ENCODE data around the gene RUFY1.

Gene RUFY1

GRCh38 chr5:179620703-179621350 is 70.5 kb downstream of the RUFY1 start:
- H3K27me3 ChIP-seq (ENCODE audit: insufficient read depth, poor library complexity, severe bottlenecking), result no peaks in the 10 kb centered on the region
- peak overlapping the region; percentile 65 for H3K27ac ChIP-seq (replicated peaks)
- peak overlapping the region; percentile 59 for H3K4me3 ChIP-seq (replicated peaks; ENCODE audit: insufficient read depth, low read length)
- TF ChIP-seq, protein P1, sequence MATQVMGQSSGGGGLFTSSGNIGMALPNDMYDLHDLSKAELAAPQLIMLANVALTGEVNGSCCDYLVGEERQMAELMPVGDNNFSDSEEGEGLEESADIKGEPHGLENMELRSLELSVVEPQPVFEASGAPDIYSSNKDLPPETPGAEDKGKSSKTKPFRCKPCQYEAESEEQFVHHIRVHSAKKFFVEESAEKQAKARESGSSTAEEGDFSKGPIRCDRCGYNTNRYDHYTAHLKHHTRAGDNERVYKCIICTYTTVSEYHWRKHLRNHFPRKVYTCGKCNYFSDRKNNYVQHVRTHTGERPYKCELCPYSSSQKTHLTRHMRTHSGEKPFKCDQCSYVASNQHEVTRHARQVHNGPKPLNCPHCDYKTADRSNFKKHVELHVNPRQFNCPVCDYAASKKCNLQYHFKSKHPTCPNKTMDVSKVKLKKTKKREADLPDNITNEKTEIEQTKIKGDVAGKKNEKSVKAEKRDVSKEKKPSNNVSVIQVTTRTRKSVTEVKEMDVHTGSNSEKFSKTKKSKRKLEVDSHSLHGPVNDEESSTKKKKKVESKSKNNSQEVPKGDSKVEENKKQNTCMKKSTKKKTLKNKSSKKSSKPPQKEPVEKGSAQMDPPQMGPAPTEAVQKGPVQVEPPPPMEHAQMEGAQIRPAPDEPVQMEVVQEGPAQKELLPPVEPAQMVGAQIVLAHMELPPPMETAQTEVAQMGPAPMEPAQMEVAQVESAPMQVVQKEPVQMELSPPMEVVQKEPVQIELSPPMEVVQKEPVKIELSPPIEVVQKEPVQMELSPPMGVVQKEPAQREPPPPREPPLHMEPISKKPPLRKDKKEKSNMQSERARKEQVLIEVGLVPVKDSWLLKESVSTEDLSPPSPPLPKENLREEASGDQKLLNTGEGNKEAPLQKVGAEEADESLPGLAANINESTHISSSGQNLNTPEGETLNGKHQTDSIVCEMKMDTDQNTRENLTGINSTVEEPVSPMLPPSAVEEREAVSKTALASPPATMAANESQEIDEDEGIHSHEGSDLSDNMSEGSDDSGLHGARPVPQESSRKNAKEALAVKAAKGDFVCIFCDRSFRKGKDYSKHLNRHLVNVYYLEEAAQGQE (IDR thresholded peaks at IDR 0.05; ENCODE audit: insufficient replicate concordance, low read depth), result no peak
- no peak for TF ChIP-seq GABPA (IDR thresholded peaks at IDR 0.05; ENCODE audit: low read depth)
- no peak for TF ChIP-seq POLR2AphosphoS5 (IDR thresholded peaks at IDR 0.05; ENCODE audit: low read depth)
- TF ChIP-seq SPI1 (IDR thresholded peaks at IDR 0.05; ENCODE audit: borderline replicate concordance, low read depth), result no peak
- no peak for TF ChIP-seq CTCF (IDR thresholded peaks at IDR 0.05; ENCODE audit: insufficient read depth, low read length)
- DNase-seq (ENCODE audit: low read depth in 1 of 2, low spot score in 1 of 2), result peak in 1 of 2 experiments; percentile 39

DNA sequence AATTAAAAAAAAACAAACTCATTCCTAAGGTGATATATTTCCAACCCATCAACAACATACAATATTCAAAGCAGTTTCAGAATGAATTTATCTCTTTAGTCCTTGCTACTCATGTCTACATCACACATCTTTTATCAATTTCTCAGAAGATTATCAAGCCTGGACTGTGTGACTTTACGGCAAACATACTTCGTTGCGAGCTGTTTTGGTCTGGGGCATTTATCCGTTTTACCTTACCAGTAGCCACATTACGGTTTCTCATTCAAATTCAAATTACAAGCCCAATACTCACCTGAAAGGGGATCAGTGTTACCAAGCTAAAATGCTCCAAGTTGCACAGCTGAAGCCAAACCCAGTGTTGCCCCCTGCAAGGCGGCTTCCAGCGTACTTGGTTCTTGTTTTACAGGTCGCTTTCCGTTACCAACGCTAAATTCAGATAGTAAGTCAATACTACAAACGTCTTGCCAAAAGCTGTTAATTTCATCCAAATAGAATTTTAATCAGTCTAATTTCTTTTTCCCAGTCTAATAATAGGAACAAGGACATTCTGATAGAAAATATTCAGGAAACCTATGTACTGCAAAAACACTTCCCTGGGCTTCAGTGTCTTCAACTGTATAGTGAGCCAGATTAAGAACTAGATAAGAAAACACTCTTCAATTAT is 71.3 kb downstream of the RUFY1 start:
- peak overlapping the region; percentile 59 for H3K4me3 ChIP-seq (replicated peaks; ENCODE audit: insufficient read depth, low read length)
- DNase-seq (ENCODE audit: low read depth in 1 of 2, low spot score in 1 of 2), result peak in 1 of 2 experiments; percentile 36
- H3K27me3 ChIP-seq (ENCODE audit: insufficient read depth, poor library complexity, severe bottlenecking), result no peaks in the 10 kb centered on the region
- peak overlapping the region; percentile 65 for H3K27ac ChIP-seq (replicated peaks)
- no peak for TF ChIP-seq SPI1 (IDR thresholded peaks at IDR 0.05; ENCODE audit: borderline replicate concordance, low read depth)
- TF ChIP-seq, protein P1 (IDR thresholded peaks at IDR 0.05; ENCODE audit: insufficient replicate concordance, low read depth), result no peak
- no peak for TF ChIP-seq POLR2AphosphoS5 (IDR thresholded peaks at IDR 0.05; ENCODE audit: low read depth)
- TF ChIP-seq CTCF (IDR thresholded peaks at IDR 0.05; ENCODE audit: insufficient read depth, low read length), result no peak
- no peak for TF ChIP-seq GABPA (IDR thresholded peaks at IDR 0.05; ENCODE audit: low read depth)

DNA sequence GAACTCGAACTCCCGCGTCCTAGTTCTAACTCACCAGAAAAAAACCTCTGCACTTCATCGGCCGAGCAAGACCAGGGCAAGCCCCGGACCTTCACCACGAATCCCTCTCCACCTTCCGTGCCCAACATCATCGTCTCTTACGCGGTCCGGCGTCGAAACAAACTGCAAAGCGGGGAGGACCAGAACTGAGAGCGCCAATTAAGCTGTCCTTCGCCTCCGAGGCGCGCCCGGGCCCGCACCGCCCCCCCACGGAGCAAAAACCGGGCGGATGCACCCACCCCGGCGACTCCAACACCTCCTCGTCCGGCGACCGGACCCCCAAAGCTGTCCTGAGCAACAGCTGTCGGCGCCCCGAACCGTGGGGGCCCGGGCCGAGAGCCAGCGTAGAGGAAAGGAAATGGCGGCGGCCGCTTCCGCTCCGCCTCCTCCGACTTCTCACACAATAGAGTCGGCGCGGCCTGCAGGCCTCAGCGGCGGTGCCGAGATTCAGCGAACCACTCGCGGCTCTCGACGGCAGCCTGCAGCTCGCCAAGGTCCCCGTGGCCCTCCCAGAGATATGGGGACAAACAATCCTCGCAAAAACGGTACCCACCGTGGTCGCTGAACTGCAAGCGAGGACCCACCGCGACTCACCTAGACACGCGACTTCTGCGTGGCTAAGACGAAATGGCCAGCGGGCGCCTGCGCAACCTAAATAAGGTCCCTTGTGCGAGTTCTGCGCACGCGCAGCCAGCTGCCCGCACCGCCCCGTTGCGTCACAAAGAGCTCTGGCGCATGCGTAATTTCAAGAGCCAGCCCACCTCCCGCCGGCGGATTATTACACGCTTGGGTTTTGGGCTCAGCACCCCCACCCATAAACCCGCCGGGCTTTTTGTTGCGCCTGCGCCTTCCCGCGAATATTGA is 72.9 kb downstream of the RUFY1 start, which contains the start of gene HNRNPH1:
TSS of gene HNRNPH1 (minus strand) at position 669 of the 903 bp plus-strand sequence. CDS start at position 131, 538 bp downstream.
- peak; percentile 99 for TF ChIP-seq POLR2AphosphoS5 (IDR thresholded peaks at IDR 0.05; ENCODE audit: low read depth)
- TF ChIP-seq CTCF (IDR thresholded peaks at IDR 0.05; ENCODE audit: insufficient read depth, low read length), result no peak
- TF ChIP-seq, protein P1 (IDR thresholded peaks at IDR 0.05; ENCODE audit: insufficient replicate concordance, low read depth), result peak; percentile 68

More for the DNA sequence above, 72.9 kb downstream of the RUFY1 start, which contains the start of gene HNRNPH1:
- Histone ChIP-seq H3K27me3 (ENCODE audit: insufficient read depth, poor library complexity, severe bottlenecking) (no peaks in the 10 kb centered on the region), H3K27ac (replicated peaks) (peak within 1 kb of the TSS; percentile 99), H3K4me3 (replicated peaks; ENCODE audit: insufficient read depth, low read length) (peak within 1 kb of the TSS; percentile 65)
- DNase-seq (ENCODE audit: low read depth in 1 of 2, low spot score in 1 of 2), result peak; percentile 96 to 99

All from HL-60 (cell line).